HepG2 (cell line): Measurements from ENCODE around the gene COQ4. TPM values are rescaled to one million over a fixed set of nuclear protein-coding genes. Genes with fewer than 3 reads are reported as not detected.

Experiments used
- CREM ChIP-seq, 2 experiments: sonication (generic) in 1 of 2; formaldehyde crosslinking in 1 of 2; IDR thresholded peaks; 2 replicates each; pipeline versions ENCODE4 v1.4.0 to v1.6.1; 2016 to 2020; ENCODE audit warnings: antibody characterized with exemption in 1 of 2, mild to moderate bottlenecking in 1 of 2, missing genetic modification reagents in 1 of 2
- HMGXB4 ChIP-seq, 2 experiments: sonication (generic) in 1 of 2; formaldehyde crosslinking in 1 of 2; IDR thresholded peaks; 2 replicates each; pipeline versions ENCODE4 v1.4.0 to v1.6.1; 2018 to 2020; ENCODE audit warnings: missing genetic modification reagents in 2 of 2, borderline replicate concordance in 1 of 2, low read depth in 1 of 2, mild to moderate bottlenecking in 1 of 2, missing biosample characterization in 1 of 2
- LCORL ChIP-seq, 2 experiments: fragments of 450-650 bp in 1 of 2; sonication (generic) in 1 of 2; formaldehyde crosslinking in 1 of 2; IDR thresholded peaks; 2 replicates each; pipeline versions ENCODE4 v1.5.0 to v1.6.1; 2017 to 2020; ENCODE audit warnings: antibody characterized with exemption in 1 of 2, missing genetic modification reagents in 1 of 2
- NKX3-1 ChIP-seq: sonication (generic); formaldehyde crosslinking; IDR thresholded peaks from 2 replicates; pipeline ENCODE4 v1.5.0; 2020; ENCODE audit warnings: missing genetic modification reagents
- ONECUT2 ChIP-seq: sonication (generic); formaldehyde crosslinking; IDR thresholded peaks from 2 replicates; pipeline ENCODE4 v1.4.0; 2020; ENCODE audit warnings: missing genetic modification reagents
- TOPORS ChIP-seq: sonication (generic); formaldehyde crosslinking; IDR thresholded peaks from 2 replicates; pipeline ENCODE4 v1.8.0; 2023; ENCODE audit warnings: mild to moderate bottlenecking, missing genetic modification reagents
- ZC3H13 ChIP-seq: sonication (generic); formaldehyde crosslinking; IDR thresholded peaks from 2 replicates; pipeline ENCODE4 v1.8.1; 2023; ENCODE audit warnings: mild to moderate bottlenecking, missing genetic modification reagents, moderate library complexity
- ZNF230 ChIP-seq: sonication (generic); formaldehyde crosslinking; IDR thresholded peaks from 2 replicates; pipeline ENCODE4 v1.4.0; 2020; ENCODE audit warnings: mild to moderate bottlenecking, missing genetic modification reagents
- ZNF234 ChIP-seq: sonication (generic); formaldehyde crosslinking; conservative IDR thresholded peaks from 2 replicates; pipeline ENCODE4 v1.5.1; 2020; ENCODE audit warnings: mild to moderate bottlenecking, missing genetic modification reagents
- ZNF280D ChIP-seq: sonication (generic); formaldehyde crosslinking; IDR thresholded peaks from 2 replicates; pipeline ENCODE4 v1.5.1; 2020; ENCODE audit warnings: mild to moderate bottlenecking, missing genetic modification reagents
- ZNF282 ChIP-seq: fragments of 450-650 bp; IDR thresholded peaks from 2 replicates; pipeline ENCODE4 v1.6.1; 2018; ENCODE audit not compliant: partially characterized antibody
- ZNF451 ChIP-seq: sonication (generic); formaldehyde crosslinking; IDR thresholded peaks from 2 replicates; pipeline ENCODE4 v1.5.0; 2020; ENCODE audit warnings: mild to moderate bottlenecking, missing genetic modification reagents
- ZNF710 ChIP-seq: sonication (generic); formaldehyde crosslinking; IDR thresholded peaks from 2 replicates; pipeline ENCODE4 v1.5.0; 2020; ENCODE audit warnings: mild to moderate bottlenecking, missing genetic modification reagents, borderline replicate concordance
- ZNF883 ChIP-seq: sonication (generic); formaldehyde crosslinking; IDR thresholded peaks from 2 replicates; pipeline ENCODE4 v1.5.1; 2020; ENCODE audit warnings: mild to moderate bottlenecking, missing genetic modification reagents; ENCODE audit errors: not compliant biosample characterization
- ZSCAN9 ChIP-seq: IDR thresholded peaks from 2 replicates; pipeline ENCODE4 v1.6.1; 2016; ENCODE audit warnings: borderline replicate concordance
- polyA plus RNA-seq, 8 experiments: library from polyadenylated mRNA; depleted of rRNA in 3 of 8; stranded (reverse) in 7 of 8; unstranded in 1 of 8; fragments of >200 nt; fragmentation: Illumina TruSeq in 4 of 8; extraction: Trizol in 4 of 8; gene quantifications; 2 replicates each; pipeline versions ENCODE4 v1.2.1 to v1.2.3, GENCODE V29; 2011 to 2016; ENCODE audit warnings: low read depth in 4 of 8, missing spikeins in 1 of 8, mixed read lengths in 1 of 8; ENCODE audit not compliant: insufficient read depth in 1 of 8
- total RNA-seq, 5 experiments: library from RNA; depleted of rRNA; stranded (reverse); fragments of >200 nt; fragmentation: Illumina TruSeq; extraction: Trizol; gene quantifications; 2 replicates each; pipeline ENCODE4 v1.2.3, GENCODE V29; 2016; ENCODE audit warnings: low read depth in 1 of 5
- TF ChIP-seq, protein P1 (sequence below): sonication (generic); formaldehyde crosslinking; IDR thresholded peaks from 2 replicates; pipeline ENCODE4 v1.5.1; 2020; ENCODE audit warnings: missing genetic modification reagents, mild to moderate bottlenecking, borderline replicate concordance
- TF ChIP-seq, protein P2 (sequence below): sonication (generic); formaldehyde crosslinking; IDR thresholded peaks from 2 replicates; pipeline ENCODE4 v1.9.0; 2021; ENCODE audit warnings: missing genetic modification reagents, mild to moderate bottlenecking, borderline replicate concordance

Gene COQ4
- total and polyA plus RNA-seq, 2 of the 13 experiments (the other 11 are each of a cell fraction or from before 2014, with no cell fraction given) = 26.1 to 36.0 TPM

- TF ChIP-seq, protein P1, sequence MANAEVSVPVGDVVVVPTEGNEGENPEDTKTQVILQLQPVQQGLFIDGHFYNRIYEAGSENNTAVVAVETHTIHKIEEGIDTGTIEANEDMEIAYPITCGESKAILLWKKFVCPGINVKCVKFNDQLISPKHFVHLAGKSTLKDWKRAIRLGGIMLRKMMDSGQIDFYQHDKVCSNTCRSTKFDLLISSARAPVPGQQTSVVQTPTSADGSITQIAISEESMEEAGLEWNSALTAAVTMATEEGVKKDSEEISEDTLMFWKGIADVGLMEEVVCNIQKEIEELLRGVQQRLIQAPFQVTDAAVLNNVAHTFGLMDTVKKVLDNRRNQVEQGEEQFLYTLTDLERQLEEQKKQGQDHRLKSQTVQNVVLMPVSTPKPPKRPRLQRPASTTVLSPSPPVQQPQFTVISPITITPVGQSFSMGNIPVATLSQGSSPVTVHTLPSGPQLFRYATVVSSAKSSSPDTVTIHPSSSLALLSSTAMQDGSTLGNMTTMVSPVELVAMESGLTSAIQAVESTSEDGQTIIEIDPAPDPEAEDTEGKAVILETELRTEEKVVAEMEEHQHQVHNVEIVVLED = no peak
- TF ChIP-seq ZSCAN9 (CRISPR knock-in tag) (no peak), ZC3H13 (no peak), ZNF282 (no peak), ZNF883 (CRISPR knock-in tag) (no peak), CREM (IDR thresholded peaks at IDR 0.05) (peak; percentile 75; the same call in 1 of the 2 replicates), CREM (CRISPR knock-in tag; IDR thresholded peaks at IDR 0.05) (no peak), ZNF451 (CRISPR knock-in tag) (no peak), ZNF234 (no peak), TOPORS (CRISPR knock-in tag) (no peak), NKX3-1 (CRISPR knock-in tag) (no peak), ONECUT2 (CRISPR knock-in tag) (no peak), ZNF280D (0 out of 2 replicates have a peak, but pooled peaks have one; percentile 4), ZNF230 (CRISPR knock-in tag) (no peak), LCORL (IDR thresholded peaks at IDR 0.05) (no peak), LCORL (CRISPR knock-in tag; IDR thresholded peaks at IDR 0.05) (peak; percentile 13; the same call in 1 of the 2 replicates), HMGXB4 (CRISPR knock-in tag; IDR thresholded peaks at IDR 0.05; ENCODE audit: borderline replicate concordance in 1 of 2, low read depth in 1 of 2) (no peak), ZNF710 (CRISPR knock-in tag) (no peak)
- TF ChIP-seq, protein P2, sequence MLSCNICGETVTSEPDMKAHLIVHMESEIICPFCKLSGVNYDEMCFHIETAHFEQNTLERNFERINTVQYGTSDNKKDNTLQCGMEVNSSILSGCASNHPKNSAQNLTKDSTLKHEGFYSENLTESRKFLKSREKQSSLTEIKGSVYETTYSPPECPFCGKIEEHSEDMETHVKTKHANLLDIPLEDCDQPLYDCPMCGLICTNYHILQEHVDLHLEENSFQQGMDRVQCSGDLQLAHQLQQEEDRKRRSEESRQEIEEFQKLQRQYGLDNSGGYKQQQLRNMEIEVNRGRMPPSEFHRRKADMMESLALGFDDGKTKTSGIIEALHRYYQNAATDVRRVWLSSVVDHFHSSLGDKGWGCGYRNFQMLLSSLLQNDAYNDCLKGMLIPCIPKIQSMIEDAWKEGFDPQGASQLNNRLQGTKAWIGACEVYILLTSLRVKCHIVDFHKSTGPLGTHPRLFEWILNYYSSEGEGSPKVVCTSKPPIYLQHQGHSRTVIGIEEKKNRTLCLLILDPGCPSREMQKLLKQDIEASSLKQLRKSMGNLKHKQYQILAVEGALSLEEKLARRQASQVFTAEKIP (CRISPR knock-in tag) = no peak
Measured at GRCh38 chr9:128275198-128276007, 47.2 kb upstream of the COQ4 start, which contains the start of gene GOLGA2 (continued).
